ENCODE measurements around the gene ZC2HC1B. TPM values are rescaled to one million over a fixed set of nuclear protein-coding genes. Genes with fewer than 3 reads are reported as not detected.
A peak's percentile ranks its signal among the peaks of the same experiment; 100 is the strongest.

ZC2HC1B gene
- total and polyA plus RNA-seq, 9 of the 15 experiments (the other 6 are each of a cell fraction or from before 2014, with no cell fraction given), result not detected

GRCh38 chr6:143941852-143942627 is 77.8 kb downstream of the ZC2HC1B start (continued):
- TF ChIP-seq CREB1 (IDR thresholded peaks at IDR 0.05) (no peak), CREB1 (CRISPR knock-in tag; IDR thresholded peaks at IDR 0.05) (no peak), SLC30A9 (CRISPR knock-in tag; IDR thresholded peaks at IDR 0.05) (no peak), ETV1 (tag; conservative IDR thresholded peaks at IDR 0.05; ENCODE audit: low read depth) (peak; percentile 96), TRIM28 (IDR thresholded peaks at IDR 0.05) (no peak), ZKSCAN8 (CRISPR knock-in tag; IDR thresholded peaks at IDR 0.05) (no peak), ETS2 (tag; IDR thresholded peaks at IDR 0.05; ENCODE audit: borderline replicate concordance, poor library complexity, severe bottlenecking) (no peak), MIER1 (IDR thresholded peaks at IDR 0.05; ENCODE audit: low read depth) (no peak), FOXP4 (CRISPR knock-in tag; IDR thresholded peaks at IDR 0.05; ENCODE audit: borderline replicate concordance) (no peak), SP1 (CRISPR knock-in tag; IDR thresholded peaks at IDR 0.05) (no peak), JUND (IDR thresholded peaks at IDR 0.05; ENCODE audit: borderline replicate concordance, low read depth, low read length) (peak; percentile 31; the same call in 1 of the 2 replicates), JUND (tag; IDR thresholded peaks at IDR 0.05; ENCODE audit: borderline replicate concordance, low read depth, low read length) (no peak), KLF16 (IDR thresholded peaks at IDR 0.05) (no peak; the same call in 1 of the 2 replicates), SMAD1 (IDR thresholded peaks at IDR 0.05; ENCODE audit: low read depth, low read length, partially characterized antibody) (no peak), HDAC2 (IDR thresholded peaks at IDR 0.05) (no peak), NFIX (CRISPR knock-in tag; IDR thresholded peaks at IDR 0.05; ENCODE audit: low read depth) (no peak), HDAC3 (IDR thresholded peaks at IDR 0.05; ENCODE audit: borderline replicate concordance, partially characterized antibody) (no peak), MEF2D (tag; conservative IDR thresholded peaks at IDR 0.05; ENCODE audit: low read depth) (no peak), TBL1XR1 (IDR thresholded peaks at IDR 0.05; ENCODE audit: low read length in 2 of 2) (peak in 1 of 2 experiments; percentile 50; a peak in 1 of 4 replicates), HDAC1 (IDR thresholded peaks at IDR 0.05) (0 out of 4 replicates have a peak, but pooled peaks of 1 of the 2 experiments have one; percentile 23), TCF15 (CRISPR knock-in tag; IDR thresholded peaks at IDR 0.05) (no peak)
- TF ChIP-seq, protein P1, sequence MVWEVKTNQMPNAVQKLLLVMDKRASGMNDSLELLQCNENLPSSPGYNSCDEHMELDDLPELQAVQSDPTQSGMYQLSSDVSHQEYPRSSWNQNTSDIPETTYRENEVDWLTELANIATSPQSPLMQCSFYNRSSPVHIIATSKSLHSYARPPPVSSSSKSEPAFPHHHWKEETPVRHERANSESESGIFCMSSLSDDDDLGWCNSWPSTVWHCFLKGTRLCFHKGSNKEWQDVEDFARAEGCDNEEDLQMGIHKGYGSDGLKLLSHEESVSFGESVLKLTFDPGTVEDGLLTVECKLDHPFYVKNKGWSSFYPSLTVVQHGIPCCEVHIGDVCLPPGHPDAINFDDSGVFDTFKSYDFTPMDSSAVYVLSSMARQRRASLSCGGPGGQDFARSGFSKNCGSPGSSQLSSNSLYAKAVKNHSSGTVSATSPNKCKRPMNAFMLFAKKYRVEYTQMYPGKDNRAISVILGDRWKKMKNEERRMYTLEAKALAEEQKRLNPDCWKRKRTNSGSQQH (CRISPR knock-in tag; IDR thresholded peaks at IDR 0.05), result no peak
- TF ChIP-seq, protein P2, sequence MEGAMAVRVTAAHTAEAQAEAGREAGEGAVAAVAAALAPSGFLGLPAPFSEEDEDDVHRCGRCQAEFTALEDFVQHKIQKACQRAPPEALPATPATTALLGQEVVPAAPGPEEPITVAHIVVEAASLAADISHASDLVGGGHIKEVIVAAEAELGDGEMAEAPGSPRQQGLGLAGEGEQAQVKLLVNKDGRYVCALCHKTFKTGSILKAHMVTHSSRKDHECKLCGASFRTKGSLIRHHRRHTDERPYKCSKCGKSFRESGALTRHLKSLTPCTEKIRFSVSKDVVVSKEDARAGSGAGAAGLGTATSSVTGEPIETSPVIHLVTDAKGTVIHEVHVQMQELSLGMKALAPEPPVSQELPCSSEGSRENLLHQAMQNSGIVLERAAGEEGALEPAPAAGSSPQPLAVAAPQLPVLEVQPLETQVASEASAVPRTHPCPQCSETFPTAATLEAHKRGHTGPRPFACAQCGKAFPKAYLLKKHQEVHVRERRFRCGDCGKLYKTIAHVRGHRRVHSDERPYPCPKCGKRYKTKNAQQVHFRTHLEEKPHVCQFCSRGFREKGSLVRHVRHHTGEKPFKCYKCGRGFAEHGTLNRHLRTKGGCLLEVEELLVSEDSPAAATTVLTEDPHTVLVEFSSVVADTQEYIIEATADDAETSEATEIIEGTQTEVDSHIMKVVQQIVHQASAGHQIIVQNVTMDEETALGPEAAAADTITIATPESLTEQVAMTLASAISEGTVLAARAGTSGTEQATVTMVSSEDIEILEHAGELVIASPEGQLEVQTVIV (CRISPR knock-in tag; IDR thresholded peaks at IDR 0.05; ENCODE audit: borderline replicate concordance), result no peak

Data from K562 (cell line).